HFF-Myc (cell line): ENCODE results near the gene EPB41.

Experiments used
- DNase-seq: peaks from one replicate; pipeline ENCODE4 v3.0.0-alpha.2; 2011; ENCODE audit warnings: low read depth; ENCODE audit errors: extremely low read depth
- H3K4me3 ChIP-seq: replicated peaks from 2 replicates; pipeline ENCODE4 v1.5.1; 2011; ENCODE audit warnings: low read depth, mild to moderate bottlenecking, control low read depth, low read length
- TF ChIP-seq, protein P1 (sequence below): IDR thresholded peaks from 2 replicates; pipeline ENCODE4 v1.5.1; 2012; ENCODE audit warnings: mild to moderate bottlenecking, low read depth, low read length, control low read depth; ENCODE audit errors: missing control alignments

Gene EPB41

GRCh38 chr1:28890836-28891235, 23.5 kb upstream of the EPB41 start:
- DNase-seq, result no peak
- TF ChIP-seq, protein P1, sequence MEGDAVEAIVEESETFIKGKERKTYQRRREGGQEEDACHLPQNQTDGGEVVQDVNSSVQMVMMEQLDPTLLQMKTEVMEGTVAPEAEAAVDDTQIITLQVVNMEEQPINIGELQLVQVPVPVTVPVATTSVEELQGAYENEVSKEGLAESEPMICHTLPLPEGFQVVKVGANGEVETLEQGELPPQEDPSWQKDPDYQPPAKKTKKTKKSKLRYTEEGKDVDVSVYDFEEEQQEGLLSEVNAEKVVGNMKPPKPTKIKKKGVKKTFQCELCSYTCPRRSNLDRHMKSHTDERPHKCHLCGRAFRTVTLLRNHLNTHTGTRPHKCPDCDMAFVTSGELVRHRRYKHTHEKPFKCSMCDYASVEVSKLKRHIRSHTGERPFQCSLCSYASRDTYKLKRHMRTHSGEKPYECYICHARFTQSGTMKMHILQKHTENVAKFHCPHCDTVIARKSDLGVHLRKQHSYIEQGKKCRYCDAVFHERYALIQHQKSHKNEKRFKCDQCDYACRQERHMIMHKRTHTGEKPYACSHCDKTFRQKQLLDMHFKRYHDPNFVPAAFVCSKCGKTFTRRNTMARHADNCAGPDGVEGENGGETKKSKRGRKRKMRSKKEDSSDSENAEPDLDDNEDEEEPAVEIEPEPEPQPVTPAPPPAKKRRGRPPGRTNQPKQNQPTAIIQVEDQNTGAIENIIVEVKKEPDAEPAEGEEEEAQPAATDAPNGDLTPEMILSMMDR, result no peak
- no peak overlapping the region for H3K4me3 ChIP-seq

DNA sequence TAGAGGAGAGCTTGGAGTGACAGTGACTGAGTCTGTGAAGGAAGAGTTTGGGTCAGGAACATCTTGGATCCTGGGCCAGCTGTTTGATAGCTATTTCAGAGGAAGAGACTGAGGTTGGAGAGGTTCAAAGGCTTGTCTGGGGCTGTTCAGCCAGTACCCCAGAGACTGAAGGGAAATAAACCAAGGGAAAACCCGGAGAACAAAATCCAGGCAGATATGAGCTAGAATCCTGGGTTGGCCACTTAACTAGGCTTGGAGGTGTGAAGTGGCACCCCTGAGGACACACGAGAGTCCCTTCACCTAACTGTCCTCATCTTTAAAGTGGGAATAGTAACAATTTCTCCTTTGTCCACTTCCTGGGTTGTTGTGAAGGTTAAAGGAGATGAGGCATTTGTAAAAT, 23.1 kb upstream of the EPB41 start:
- DNase-seq, result no peak
- TF ChIP-seq, protein P1, result no peak
- no peak overlapping the region for H3K4me3 ChIP-seq

DNA sequence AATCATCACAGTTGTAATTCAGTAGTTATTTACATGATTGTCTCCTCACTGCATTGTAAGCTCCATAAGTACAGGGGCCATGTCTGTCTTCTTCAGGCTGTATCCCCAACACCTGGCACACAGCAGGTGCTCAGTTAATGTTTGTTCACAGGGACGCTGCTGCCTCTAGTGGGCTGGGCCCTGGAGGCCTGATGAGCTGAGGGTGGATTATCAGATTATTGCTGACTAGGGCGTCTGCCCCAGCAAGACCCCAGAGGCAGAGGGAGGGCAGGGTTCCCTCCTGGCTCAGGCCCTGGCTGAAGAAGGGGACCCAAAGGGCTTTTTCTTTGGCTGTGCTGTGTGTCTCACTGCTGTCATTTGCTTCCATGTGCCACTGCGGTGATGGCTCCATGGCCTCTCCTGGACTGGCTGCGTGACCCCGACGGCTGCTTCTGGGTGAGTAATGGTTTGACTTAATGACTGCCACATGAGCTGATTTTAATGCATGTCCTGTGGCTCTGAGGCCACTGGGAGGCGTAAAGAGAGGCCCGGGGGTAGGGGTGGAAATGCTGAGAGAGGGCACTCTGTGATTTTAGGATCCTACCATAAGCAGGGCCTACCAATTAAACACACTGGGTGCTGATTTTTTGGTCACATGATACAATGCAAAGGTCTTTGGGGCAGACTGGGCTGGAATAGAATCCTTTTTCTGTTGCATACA, 20.8 kb upstream of the EPB41 start:
- DNase-seq, result peak; percentile 58
- TF ChIP-seq, protein P1, result peak; percentile 70
- H3K4me3 ChIP-seq, result no peak overlapping the region

DNA sequence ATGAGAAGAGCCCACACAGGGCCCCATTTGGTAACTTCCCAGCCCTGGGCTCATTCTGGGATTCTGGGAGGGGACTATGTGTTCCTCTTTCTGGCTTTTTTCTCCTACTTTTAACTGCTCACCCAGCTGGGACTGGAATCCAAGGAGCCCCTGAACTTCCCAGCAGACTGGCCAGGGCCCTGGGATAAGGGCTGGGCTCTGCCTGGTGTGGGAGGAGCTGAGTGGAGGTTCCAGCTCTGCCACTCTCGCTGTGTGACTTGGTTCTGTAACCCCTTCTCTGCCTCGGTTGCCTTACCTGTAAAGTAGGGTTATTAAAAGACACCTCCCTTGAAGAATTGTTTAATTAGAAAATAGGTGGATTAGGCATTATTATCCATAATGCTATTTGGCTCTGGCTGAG, 19.6 kb upstream of the EPB41 start:
- DNase-seq, result no peak
- TF ChIP-seq, protein P1, result no peak
- no peak overlapping the region for H3K4me3 ChIP-seq

DNA sequence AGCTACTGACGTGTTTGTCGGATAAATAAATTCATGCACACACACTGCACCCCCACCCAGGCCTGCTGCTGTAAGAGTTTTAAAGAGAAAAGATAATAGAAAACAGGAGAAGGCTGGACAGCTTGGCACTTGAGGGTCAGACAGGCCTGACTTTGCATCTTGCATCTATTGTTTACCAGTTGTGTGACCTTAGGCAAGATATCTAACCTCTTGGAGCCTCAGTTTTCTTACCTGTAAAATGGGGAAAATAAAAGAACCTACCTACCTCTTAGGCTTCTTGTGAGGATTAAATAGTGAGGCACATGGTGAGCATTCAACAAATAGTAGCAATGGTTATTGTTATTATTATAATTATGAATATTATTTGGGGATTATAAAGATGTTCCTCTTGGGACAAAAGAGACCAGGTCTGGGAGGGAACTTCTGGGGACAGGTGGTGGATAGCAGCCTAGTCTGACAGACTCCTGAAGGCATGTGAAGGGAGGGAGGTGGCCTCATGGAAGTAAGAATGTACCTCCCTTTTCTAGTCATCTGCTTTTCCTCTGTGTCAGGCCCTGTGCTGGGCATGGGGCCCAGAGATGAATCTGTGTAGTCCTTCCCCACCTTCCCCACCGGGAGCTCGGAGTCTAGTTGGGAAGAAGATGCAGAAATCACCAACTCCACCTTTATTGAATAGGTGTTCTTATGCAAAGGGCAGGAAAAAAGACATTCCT, 18.3 kb upstream of the EPB41 start:
- no peak for DNase-seq
- H3K4me3 ChIP-seq, result no peak overlapping the region
- TF ChIP-seq, protein P1, result no peak

DNA sequence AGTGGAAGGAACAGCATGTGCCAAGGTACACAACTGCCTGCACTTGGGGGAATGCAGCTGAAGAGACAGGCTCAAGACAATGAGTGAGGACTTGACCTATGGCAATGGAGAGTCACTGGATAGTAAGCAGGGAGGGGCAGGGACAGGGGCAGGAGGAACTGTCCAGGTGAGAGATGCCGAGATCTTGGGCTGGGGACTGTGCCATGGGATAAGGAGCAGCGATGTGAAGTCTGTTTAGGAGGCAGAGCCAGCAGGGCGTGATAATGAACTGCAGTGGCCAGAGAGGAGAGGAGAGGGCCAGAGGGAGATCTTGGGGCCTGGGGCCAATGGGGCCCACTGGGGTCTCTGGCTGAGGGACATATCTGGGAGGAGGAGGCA, 17.8 kb upstream of the EPB41 start:
- TF ChIP-seq, protein P1, result no peak
- H3K4me3 ChIP-seq, result no peak overlapping the region
- no peak for DNase-seq
